Adrenal gland (tissue), 19 donors: ENCODE results near the gene ACSM5. TPM values are rescaled to one million over a fixed set of nuclear protein-coding genes. Genes with fewer than 3 reads are reported as not detected.
A peak's percentile ranks its signal among the peaks of the same experiment; 100 is the strongest.

Source experiments
- DNase-seq, 7 donors: peaks; one replicate each; pipeline ENCODE4 v3.0.0-alpha.2; 2019 to 2020
- H3K27ac ChIP-seq, 5 donors: fragments of 200-600 bp; sonication (generic) in 4 of 5; 1 replicate in 3 of 5; 2 replicates in 2 of 5; pipeline versions ENCODE4 v1.5.1 to v1.8.0; 2016 to 2020; ENCODE audit warnings: mild to moderate bottlenecking in 1 of 5
- H3K27me3 ChIP-seq: fragments of 200-600 bp; 2 replicates; pipeline ENCODE4 v1.8.0; 2021
- H3K36me3 ChIP-seq, 2 donors: fragments of 200-600 bp; replicated peaks in 1 of 2; 1 replicate in 1 of 2; 2 replicates in 1 of 2; pipeline versions ENCODE4 v1.5.1 to v1.8.0; 2018 to 2022
- H3K4me1 ChIP-seq, 2 donors: fragments of 200-600 bp; replicated peaks in 1 of 2; 1 replicate in 1 of 2; 2 replicates in 1 of 2; pipeline versions ENCODE4 v1.5.1 to v1.8.0; 2018 to 2021
- H3K4me3 ChIP-seq, 4 donors: fragments of 200-600 bp; sonication (generic) in 3 of 4; one replicate each; pipeline ENCODE4 v1.5.1; 2016 to 2018
- H3K9me3 ChIP-seq, 3 donors: fragments of 200-600 bp; sonication (generic) in 1 of 3; replicated peaks in 1 of 3; 1 replicate in 2 of 3; 2 replicates in 1 of 3; pipeline versions ENCODE4 v1.5.1 to v1.8.0; 2016 to 2021
- POLR2A ChIP-seq, 2 donors: fragments of 450-650 bp; IDR thresholded peaks; one replicate each; pipeline ENCODE4 v1.6.1; 2017; ENCODE audit warnings: antibody characterized with exemption in 2 of 2, mild to moderate bottlenecking in 2 of 2, moderate library complexity in 1 of 2
- WGBS, 4 donors: extraction: QIAGEN DNeasy Blood & Tissue Kit in 2 of 4; methylation state at CpG; one replicate each; pipeline versions ENCODE4 v1.1.5 to v1.1.7; 2013 to 2017; 5-methylcytosine and 5-hydroxymethylcytosine counted together
- intact Hi-C, 2 donors: fragments of 100-400 bp; cut with DNase I; formaldehyde crosslinking; loops; one replicate each; pipeline versions ENCODE4 v1.14.1 to v1.15.0; 2022 to 2023
- long read RNA-seq, 10 donors: library from polyadenylated mRNA in 3 of 10; unstranded in 2 of 10; stranded (forward) in 1 of 10; transcript quantifications; one replicate each; pipeline ENCODE4 v2.0.0 and lab custom pipeline, GENCODE V29; 2021 to 2026
- polyA plus RNA-seq, 3 donors: library from polyadenylated mRNA; stranded (reverse); fragments of 200-250 nt in 2 of 3; fragments of 350-450 nt in 1 of 3; fragmentation: Illumina TruSeq in 1 of 3; extraction: RNeasy Lipid Tissue Mini Kit (QIAGEN cat#74804) in 1 of 3; gene quantifications; one replicate each; pipeline ENCODE4 v1.2.3, GENCODE V29; 2013 to 2014
- total RNA-seq, 9 donors: library from RNA; depleted of rRNA in 4 of 9; stranded (reverse); fragments of >200 nt in 4 of 9; fragments of 120-200 nt in 1 of 9; fragmentation: NEBNext Ultra II Directional in 1 of 9; extraction: Animal tissue kit (Norgen Biotek cat#: 25700) in 1 of 9; gene quantifications; one replicate each; pipeline versions ENCODE4 v1.1.0 to v1.2.4, GENCODE V29; 2013 to 2023
- TF ChIP-seq, protein P1 (sequence below), 6 experiments: fragments of 450-650 bp in 4 of 6; fragments of 200-600 bp in 2 of 6; sonication (generic) in 1 of 6; IDR thresholded peaks; 1 replicate in 5 of 6; 2 replicates in 1 of 6; pipeline versions ENCODE4 v1.5.1 to v1.8.0; 2016 to 2021; ENCODE audit warnings: antibody characterized with exemption in 6 of 6, mild to moderate bottlenecking in 2 of 6, moderate library complexity in 1 of 6
- donor health status: healthy with polysubstance abuse.
- donor health status: Bipolar disorder and iron deficiency.
- donor health status: DM: yes; HTN: yes; CAD: no.
- donor health status: DM: no; HTN: no; CAD: no.
- donor health status: DM: no; HTN: no; CAD: no.
- donor health status: DM: yes; HTN: yes; CAD: no.

ACSM5 gene
- total RNA-seq (10 to 100 TPM in 3 of 9 donors, 1 to 10 TPM in 5, under 1 TPM in 1; 0.06 to 15.8 (median 6.9) TPM), polyA plus RNA-seq (1 to 10 TPM; 1.9 to 4.4 (median 3.5) TPM)
- long read RNA-seq, donor 1: 0 reads
- long read RNA-seq, donor 2: 0 reads
- long read RNA-seq, donor 3: 0 reads
- long read RNA-seq, donor 4, partial matches to known transcripts: 0 of 6 reads
- long read RNA-seq, donor 4, other reads (novel, unspliced or antisense): 1 of 6 reads
- long read RNA-seq, donor 5, partial matches to known transcripts: 0 of 10 reads
- long read RNA-seq, donor 5, other reads (novel, unspliced or antisense): 4 of 10 reads
- long read RNA-seq, donor 6, partial matches to known transcripts: 0 of 3 reads
- long read RNA-seq, donor 6, other reads (novel, unspliced or antisense): 0 of 3 reads
- long read RNA-seq, donor 7: 0 reads
- long read RNA-seq, donor 8: 0 reads
- long read RNA-seq, donor 9: 0 reads
- long read RNA-seq, donor 10: 0 reads

DNA sequence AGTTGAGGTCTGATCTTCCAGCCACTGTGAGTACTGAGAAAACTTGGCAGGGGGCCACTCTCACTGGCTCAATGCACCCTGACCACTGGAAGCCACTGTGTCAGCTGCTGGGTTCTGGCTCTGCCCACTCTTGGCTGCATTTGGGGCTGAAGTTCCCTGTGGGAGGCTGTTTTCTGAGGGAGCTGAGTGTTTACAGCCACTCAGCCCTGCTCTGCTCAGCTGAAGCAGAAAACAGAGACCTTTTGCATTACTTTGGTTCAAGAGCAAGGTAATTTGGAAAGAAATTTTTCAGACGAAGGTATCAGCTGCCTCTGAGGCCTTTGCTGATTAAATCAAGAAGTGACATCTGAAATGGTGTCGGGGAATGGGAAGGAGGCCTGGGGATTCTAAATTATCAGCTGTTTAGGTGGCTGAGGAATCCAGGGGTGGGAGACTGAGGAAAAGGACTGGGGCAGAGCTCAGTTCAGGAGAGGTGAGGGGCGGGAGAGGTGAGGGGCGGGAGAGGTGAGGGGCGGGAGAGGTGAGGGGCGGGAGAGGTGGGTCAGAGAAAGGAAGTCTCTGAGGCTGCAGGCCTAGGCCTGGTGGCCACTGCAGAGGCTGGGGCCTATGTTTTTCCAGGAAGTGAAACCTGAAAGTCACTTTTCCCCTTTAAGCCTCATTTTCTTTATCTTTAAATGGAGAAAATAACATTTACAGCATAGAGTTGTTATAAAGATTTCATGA, at the start of gene ACSM5:
ACSM5 (plus strand) TSS at position 137 of the 723 bp plus-strand sequence. CDS start 1,951 bp downstream, outside the sequence.
- Histone ChIP-seq H3K36me3 (no peaks in the 10 kb centered on the region), H3K27ac (peak within 1 kb of the TSS in 3 of 5 donors; percentile 44 to 76 (median 64)), H3K27me3 (no peaks in the 10 kb centered on the region), H3K4me1 (no peaks in the 10 kb centered on the region), H3K9me3 (no peaks in the 10 kb centered on the region), H3K4me3 (no peak within 1 kb of the TSS)
- TF ChIP-seq, protein P1, sequence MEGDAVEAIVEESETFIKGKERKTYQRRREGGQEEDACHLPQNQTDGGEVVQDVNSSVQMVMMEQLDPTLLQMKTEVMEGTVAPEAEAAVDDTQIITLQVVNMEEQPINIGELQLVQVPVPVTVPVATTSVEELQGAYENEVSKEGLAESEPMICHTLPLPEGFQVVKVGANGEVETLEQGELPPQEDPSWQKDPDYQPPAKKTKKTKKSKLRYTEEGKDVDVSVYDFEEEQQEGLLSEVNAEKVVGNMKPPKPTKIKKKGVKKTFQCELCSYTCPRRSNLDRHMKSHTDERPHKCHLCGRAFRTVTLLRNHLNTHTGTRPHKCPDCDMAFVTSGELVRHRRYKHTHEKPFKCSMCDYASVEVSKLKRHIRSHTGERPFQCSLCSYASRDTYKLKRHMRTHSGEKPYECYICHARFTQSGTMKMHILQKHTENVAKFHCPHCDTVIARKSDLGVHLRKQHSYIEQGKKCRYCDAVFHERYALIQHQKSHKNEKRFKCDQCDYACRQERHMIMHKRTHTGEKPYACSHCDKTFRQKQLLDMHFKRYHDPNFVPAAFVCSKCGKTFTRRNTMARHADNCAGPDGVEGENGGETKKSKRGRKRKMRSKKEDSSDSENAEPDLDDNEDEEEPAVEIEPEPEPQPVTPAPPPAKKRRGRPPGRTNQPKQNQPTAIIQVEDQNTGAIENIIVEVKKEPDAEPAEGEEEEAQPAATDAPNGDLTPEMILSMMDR (IDR thresholded peaks at IDR 0.05): no peak
- no peak for TF ChIP-seq POLR2A (IDR thresholded peaks at IDR 0.05)
- 67 to 74% (median 70%) methylated on average over 6 of the region's 6 CpGs for WGBS, 4 donors
- peak; percentile 45 to 84 (median 63) for DNase-seq
- intact Hi-C loops: no loop called here

- WGBS, 4 donors: 47 to 56% (median 51%) methylated on average over 2 of the region's 2 CpGs
- Histone ChIP-seq H3K27me3 (peaks cover 4% of the 10 kb centered on the region), H3K27ac (no peak overlapping the region), H3K4me1 (no peaks in the 10 kb centered on the region), H3K36me3 (no peaks in the 10 kb centered on the region), H3K4me3 (no peak overlapping the region), H3K9me3 (no peaks in the 10 kb centered on the region)
- intact Hi-C loops: no loop called here
- TF ChIP-seq, protein P1 (IDR thresholded peaks at IDR 0.05): peak in 1 of 6 experiments; percentile 28
- no peak for TF ChIP-seq POLR2A (IDR thresholded peaks at IDR 0.05)
- DNase-seq: no peak
Measured at GRCh38 chr16:20359997-20360396, 49.3 kb upstream of the ACSM5 start.

- intact Hi-C loops: no loop called here
- Histone ChIP-seq H3K27ac (no peak overlapping the region), H3K9me3 (no peaks in the 10 kb centered on the region), H3K36me3 (no peaks in the 10 kb centered on the region), H3K4me3 (no peak overlapping the region), H3K27me3 (no peaks in the 10 kb centered on the region), H3K4me1 (no peaks in the 10 kb centered on the region)
- DNase-seq: no peak
- TF ChIP-seq, protein P1 (IDR thresholded peaks at IDR 0.05): no peak
- TF ChIP-seq POLR2A (IDR thresholded peaks at IDR 0.05): no peak
- WGBS, 4 donors: 62 to 71% (median 63%) methylated on average over 2 of the region's 2 CpGs
Measured at GRCh38 chr16:20363191-20363590, 46.1 kb upstream of the ACSM5 start.

GRCh38 chr16:20364051-20364450, 45.3 kb upstream of the ACSM5 start:
- no peaks in the 10 kb centered on the region for H3K9me3 ChIP-seq
- 65 to 83% (median 76%) methylated on average over 3 of the region's 3 CpGs for WGBS, 4 donors
- DNase-seq: no peak
- TF ChIP-seq, protein P1 (IDR thresholded peaks at IDR 0.05): no peak
- no peak for TF ChIP-seq POLR2A (IDR thresholded peaks at IDR 0.05)
- no peaks in the 10 kb centered on the region for H3K27me3 ChIP-seq
- H3K4me1 ChIP-seq: no peaks in the 10 kb centered on the region
- no peaks in the 10 kb centered on the region for H3K36me3 ChIP-seq
- no peak overlapping the region for H3K4me3 ChIP-seq
- intact Hi-C loops: no loop called here
- no peak overlapping the region for H3K27ac ChIP-seq
